Neural cell (in vitro differentiated cells): ENCODE data around the gene TMEM238L. TPM values are rescaled to one million over a fixed set of nuclear protein-coding genes. Genes with fewer than 3 reads are reported as not detected.

Experiments used
- H2AFZ ChIP-seq: fragments of 200-600, 300-800 bp; sonication (generic), shearing (Covaris generic); 2 replicates; pipeline ENCODE4 v1.6.0; 2014; ENCODE audit warnings: low read depth, mild to moderate bottlenecking, antibody characterized with exemption, low read length, moderate library complexity
- H3F3A ChIP-seq: fragments of 200-600 bp; shearing (Covaris generic); 2 replicates; pipeline ENCODE4 v1.6.1; 2016; ENCODE audit warnings: mild to moderate bottlenecking, moderate library complexity, mixed read lengths, antibody characterized with exemption, low read length; ENCODE audit not compliant: insufficient read depth, poor library complexity, severe bottlenecking
- H3K27ac ChIP-seq: fragments of 200-600, 300-800 bp; sonication (generic), shearing (Covaris generic); 2 replicates; pipeline ENCODE4 v1.5.1; 2014; ENCODE audit warnings: mild to moderate bottlenecking, low read length, moderate library complexity
- H3K27me3 ChIP-seq: fragments of 300-800, 200-600 bp; sonication (generic), shearing (Covaris generic); 2 replicates; pipeline ENCODE4 v1.6.0; 2014; ENCODE audit warnings: mild to moderate bottlenecking, low read depth, low read length, moderate library complexity; ENCODE audit not compliant: insufficient read depth
- H3K36me3 ChIP-seq: fragments of 300-800, 200-600 bp; sonication (generic), shearing (Covaris generic); 2 replicates; pipeline ENCODE4 v1.5.1; 2014; ENCODE audit warnings: mild to moderate bottlenecking, antibody characterized with exemption, low read length, moderate library complexity; ENCODE audit not compliant: insufficient read depth
- H3K4me2 ChIP-seq: fragments of 300-800, 200-600 bp; sonication (generic), shearing (Covaris generic); 2 replicates; pipeline ENCODE4 v1.6.0; 2014; ENCODE audit warnings: mild to moderate bottlenecking, low read length
- H3K4me3 ChIP-seq: fragments of 300-800, 200-600 bp; sonication (generic), shearing (Covaris generic); 2 replicates; pipeline ENCODE4 v1.5.1; 2014; ENCODE audit warnings: mild to moderate bottlenecking, low read length, moderate library complexity
- H3K79me2 ChIP-seq: fragments of 200-600 bp; shearing (Covaris generic); replicated peaks from 2 replicates; pipeline ENCODE4 v1.6.0; 2014; ENCODE audit warnings: mild to moderate bottlenecking, low read length, moderate library complexity; ENCODE audit not compliant: insufficient read depth
- H3K9ac ChIP-seq: fragments of 300-800, 200-600 bp; sonication (generic), shearing (Covaris generic); 2 replicates; pipeline ENCODE4 v1.6.1; 2016; ENCODE audit warnings: mild to moderate bottlenecking, low read length, mixed read lengths
- H3K9me2 ChIP-seq: fragments of 200-600 bp; shearing (Covaris generic); 2 replicates; pipeline ENCODE4 v1.6.1; 2016; ENCODE audit warnings: mild to moderate bottlenecking, low read length, mixed read lengths; ENCODE audit not compliant: insufficient read depth
- H3K9me3 ChIP-seq: fragments of 200-600, 300-800 bp; sonication (generic), shearing (Covaris generic); 2 replicates; pipeline ENCODE4 v1.6.1; 2016; ENCODE audit warnings: mild to moderate bottlenecking, mixed run types, low read length, moderate library complexity, mixed read lengths
- H4K20me1 ChIP-seq: fragments of 200-600 bp; shearing (Covaris generic); 2 replicates; pipeline ENCODE4 v1.6.1; 2016; ENCODE audit warnings: mild to moderate bottlenecking, mixed run types; ENCODE audit not compliant: insufficient read depth
- EZH2 ChIP-seq: fragments of 200-600, 300-800 bp; shearing (Covaris generic), sonication (generic); IDR thresholded peaks from 2 replicates; pipeline ENCODE4 v1.6.1; 2014; ENCODE audit warnings: antibody characterized with exemption, low read length, borderline replicate concordance, mild to moderate bottlenecking; ENCODE audit not compliant: insufficient read depth, poor library complexity, severe bottlenecking
- MXI1 ChIP-seq: fragments of 450-650 bp; conservative IDR thresholded peaks from 2 replicates; pipeline ENCODE4 v1.6.1; 2014; ENCODE audit warnings: antibody characterized with exemption, mild to moderate bottlenecking; ENCODE audit not compliant: poor library complexity, severe bottlenecking
- POLR2AphosphoS5 ChIP-seq: IDR thresholded peaks from 2 replicates; pipeline ENCODE4 v1.6.1; 2012
- RAD21 ChIP-seq: fragments of 450-650 bp; conservative IDR thresholded peaks from 2 replicates; pipeline ENCODE4 v1.6.1; 2014; ENCODE audit warnings: antibody characterized with exemption, mild to moderate bottlenecking, moderate library complexity
- SMC3 ChIP-seq: fragments of 450-650 bp; conservative IDR thresholded peaks from 2 replicates; pipeline ENCODE4 v1.6.1; 2014; ENCODE audit warnings: antibody characterized with exemption, mild to moderate bottlenecking, moderate library complexity; ENCODE audit not compliant: poor library complexity
- TAF1 ChIP-seq: IDR thresholded peaks from 2 replicates; pipeline ENCODE4 v1.6.1; 2012; ENCODE audit warnings: low read depth
- polyA plus RNA-seq: library from polyadenylated mRNA; depleted of rRNA; stranded (reverse); fragments of >200 nt; gene quantifications from 2 replicates; pipeline ENCODE4 v1.2.3, GENCODE V29; 2014
- TF ChIP-seq, protein P1 (sequence below): IDR thresholded peaks from 2 replicates; pipeline ENCODE4 v1.6.1; 2012; ENCODE audit warnings: borderline replicate concordance
- TF ChIP-seq, protein P2 (sequence below): fragments of 450-650 bp; IDR thresholded peaks from 2 replicates; pipeline ENCODE4 v1.5.1; 2014; ENCODE audit warnings: antibody characterized with exemption, mild to moderate bottlenecking, moderate library complexity; ENCODE audit not compliant: poor library complexity, severe bottlenecking

TMEM238L gene
- polyA plus RNA-seq, 1 donor from 2014 or later = not detected

DNA sequence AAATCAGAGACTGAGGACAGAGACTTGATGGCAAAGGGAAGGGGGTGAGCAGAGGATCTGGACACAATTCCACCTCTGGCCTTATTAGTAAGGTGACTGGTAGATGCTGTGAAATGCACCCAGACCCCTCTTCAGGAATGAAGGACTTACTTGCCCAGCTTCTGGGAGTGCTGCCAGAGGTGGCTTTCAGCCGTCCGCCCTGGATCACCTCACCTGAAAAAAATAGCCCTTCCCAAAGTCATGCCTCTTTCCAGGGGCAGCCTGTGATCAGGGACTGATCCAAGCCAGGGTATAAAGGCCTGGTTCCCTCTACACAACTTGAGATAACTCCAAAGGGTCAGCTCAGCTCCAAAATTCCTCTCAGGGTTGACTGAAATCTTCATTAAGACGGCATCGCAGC lies 53.7 kb downstream of the TMEM238L start:
- Histone ChIP-seq H3F3A (no peaks in the 10 kb centered on the region), H2AFZ (no peak overlapping the region), H3K79me2 (no peaks in the 10 kb centered on the region), H3K4me2 (no peak overlapping the region), H3K36me3 (no peaks in the 10 kb centered on the region), H3K27me3 (no peaks in the 10 kb centered on the region), H3K4me3 (no peak overlapping the region), H3K27ac (no peak overlapping the region), H3K9ac (no peak overlapping the region), H4K20me1 (no peaks in the 10 kb centered on the region), H3K9me2 (no peaks in the 10 kb centered on the region), H3K9me3 (no peaks in the 10 kb centered on the region)
- no peak for TF ChIP-seq MXI1
- no peak for TF ChIP-seq POLR2AphosphoS5
- TF ChIP-seq EZH2 = no peak
- TF ChIP-seq, protein P1, sequence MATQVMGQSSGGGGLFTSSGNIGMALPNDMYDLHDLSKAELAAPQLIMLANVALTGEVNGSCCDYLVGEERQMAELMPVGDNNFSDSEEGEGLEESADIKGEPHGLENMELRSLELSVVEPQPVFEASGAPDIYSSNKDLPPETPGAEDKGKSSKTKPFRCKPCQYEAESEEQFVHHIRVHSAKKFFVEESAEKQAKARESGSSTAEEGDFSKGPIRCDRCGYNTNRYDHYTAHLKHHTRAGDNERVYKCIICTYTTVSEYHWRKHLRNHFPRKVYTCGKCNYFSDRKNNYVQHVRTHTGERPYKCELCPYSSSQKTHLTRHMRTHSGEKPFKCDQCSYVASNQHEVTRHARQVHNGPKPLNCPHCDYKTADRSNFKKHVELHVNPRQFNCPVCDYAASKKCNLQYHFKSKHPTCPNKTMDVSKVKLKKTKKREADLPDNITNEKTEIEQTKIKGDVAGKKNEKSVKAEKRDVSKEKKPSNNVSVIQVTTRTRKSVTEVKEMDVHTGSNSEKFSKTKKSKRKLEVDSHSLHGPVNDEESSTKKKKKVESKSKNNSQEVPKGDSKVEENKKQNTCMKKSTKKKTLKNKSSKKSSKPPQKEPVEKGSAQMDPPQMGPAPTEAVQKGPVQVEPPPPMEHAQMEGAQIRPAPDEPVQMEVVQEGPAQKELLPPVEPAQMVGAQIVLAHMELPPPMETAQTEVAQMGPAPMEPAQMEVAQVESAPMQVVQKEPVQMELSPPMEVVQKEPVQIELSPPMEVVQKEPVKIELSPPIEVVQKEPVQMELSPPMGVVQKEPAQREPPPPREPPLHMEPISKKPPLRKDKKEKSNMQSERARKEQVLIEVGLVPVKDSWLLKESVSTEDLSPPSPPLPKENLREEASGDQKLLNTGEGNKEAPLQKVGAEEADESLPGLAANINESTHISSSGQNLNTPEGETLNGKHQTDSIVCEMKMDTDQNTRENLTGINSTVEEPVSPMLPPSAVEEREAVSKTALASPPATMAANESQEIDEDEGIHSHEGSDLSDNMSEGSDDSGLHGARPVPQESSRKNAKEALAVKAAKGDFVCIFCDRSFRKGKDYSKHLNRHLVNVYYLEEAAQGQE = no peak
- no peak for TF ChIP-seq TAF1
- TF ChIP-seq, protein P2, sequence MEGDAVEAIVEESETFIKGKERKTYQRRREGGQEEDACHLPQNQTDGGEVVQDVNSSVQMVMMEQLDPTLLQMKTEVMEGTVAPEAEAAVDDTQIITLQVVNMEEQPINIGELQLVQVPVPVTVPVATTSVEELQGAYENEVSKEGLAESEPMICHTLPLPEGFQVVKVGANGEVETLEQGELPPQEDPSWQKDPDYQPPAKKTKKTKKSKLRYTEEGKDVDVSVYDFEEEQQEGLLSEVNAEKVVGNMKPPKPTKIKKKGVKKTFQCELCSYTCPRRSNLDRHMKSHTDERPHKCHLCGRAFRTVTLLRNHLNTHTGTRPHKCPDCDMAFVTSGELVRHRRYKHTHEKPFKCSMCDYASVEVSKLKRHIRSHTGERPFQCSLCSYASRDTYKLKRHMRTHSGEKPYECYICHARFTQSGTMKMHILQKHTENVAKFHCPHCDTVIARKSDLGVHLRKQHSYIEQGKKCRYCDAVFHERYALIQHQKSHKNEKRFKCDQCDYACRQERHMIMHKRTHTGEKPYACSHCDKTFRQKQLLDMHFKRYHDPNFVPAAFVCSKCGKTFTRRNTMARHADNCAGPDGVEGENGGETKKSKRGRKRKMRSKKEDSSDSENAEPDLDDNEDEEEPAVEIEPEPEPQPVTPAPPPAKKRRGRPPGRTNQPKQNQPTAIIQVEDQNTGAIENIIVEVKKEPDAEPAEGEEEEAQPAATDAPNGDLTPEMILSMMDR = no peak

DNA sequence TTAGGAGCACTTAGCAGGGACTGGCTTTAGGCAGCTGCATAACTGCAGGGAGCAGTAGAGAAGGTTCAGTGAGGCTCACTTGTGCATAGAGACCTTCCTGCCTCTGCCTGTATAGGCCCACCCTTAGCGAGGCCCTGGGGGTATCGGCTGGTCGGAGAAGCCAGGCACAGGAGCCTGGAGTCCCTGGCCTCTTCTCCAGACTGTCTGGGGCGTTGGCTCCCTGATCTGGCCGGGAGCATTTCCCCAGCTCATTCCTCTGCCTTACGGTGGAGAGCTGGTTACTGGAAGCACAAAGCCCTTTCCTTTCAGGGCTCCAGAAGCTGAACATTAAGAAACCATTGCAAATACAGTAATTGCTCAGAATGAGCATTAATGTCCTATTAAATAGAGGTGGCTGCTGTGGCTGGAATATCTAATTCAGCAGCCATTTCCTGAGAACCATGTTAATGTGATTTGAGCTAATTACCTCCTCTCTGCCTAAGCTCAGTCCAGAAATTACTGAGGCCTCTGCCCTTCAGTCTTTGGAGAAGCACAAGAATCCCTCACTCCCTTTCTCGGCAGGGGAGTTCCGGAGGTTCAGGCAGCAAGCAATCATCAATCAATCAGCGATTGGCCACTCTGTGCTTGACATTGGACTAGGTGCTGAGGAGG lies 55.2 kb downstream of the TMEM238L start:
- H3K9ac ChIP-seq = peak overlapping the region; percentile 44
- no peaks in the 10 kb centered on the region for H3K9me2 ChIP-seq
- H3K9me3 ChIP-seq = no peaks in the 10 kb centered on the region
- H4K20me1 ChIP-seq = no peaks in the 10 kb centered on the region
- H3F3A ChIP-seq = no peaks in the 10 kb centered on the region
- no peak overlapping the region for H3K4me3 ChIP-seq
- H2AFZ ChIP-seq = peak overlapping the region; percentile 52
- H3K36me3 ChIP-seq = no peaks in the 10 kb centered on the region
- H3K79me2 ChIP-seq = no peaks in the 10 kb centered on the region
- H3K27ac ChIP-seq = peak overlapping the region; percentile 73
- H3K27me3 ChIP-seq = no peaks in the 10 kb centered on the region
- TF ChIP-seq SMC3 (peak; percentile 16), RAD21 (no peak)
- TF ChIP-seq, protein P2 = no peak
- H3K4me2 ChIP-seq = no peak overlapping the region
